GM06990 (cell line): Measurements from ENCODE around the gene ZNRD2.
"Not testable (repeated sequence)": the region's sequence is repeated elsewhere in the genome, so short reads cannot be mapped to it uniquely, and the experiment has no call there.

Experiments used
- DNase-seq: peaks from one replicate; pipeline ENCODE4 v3.0.0-alpha.2; 2011; ENCODE audit not compliant: insufficient read length; ENCODE audit errors: extremely low read depth
- H3K27me3 ChIP-seq: replicated peaks from 2 replicates; pipeline ENCODE4 v1.6.0; 2011; ENCODE audit warnings: low read length; ENCODE audit not compliant: control insufficient read depth, insufficient read depth
- H3K36me3 ChIP-seq: 2 replicates; pipeline ENCODE4 v1.5.1; 2011; ENCODE audit warnings: low read length; ENCODE audit not compliant: control insufficient read depth, insufficient read depth
- H3K4me3 ChIP-seq: replicated peaks from 2 replicates; pipeline ENCODE4 v1.5.1; 2011; ENCODE audit warnings: low read depth, mild to moderate bottlenecking, control low read depth, low read length
- CTCF ChIP-seq: IDR thresholded peaks from 2 replicates; pipeline ENCODE4 v1.5.1; 2011; ENCODE audit warnings: low read length, control low read depth, mild to moderate bottlenecking, inconsistent platforms; ENCODE audit not compliant: insufficient read depth, poor library complexity, severe bottlenecking

Gene ZNRD2

GRCh38 chr11:65569973-65570918, at the start of gene ZNRD2:
Gene ZNRD2, plus strand, starts transcription at chr11:65570477. Its CDS starts 15 bp downstream, at chr11:65570492.
- TF ChIP-seq CTCF: peak; percentile 65
- no peaks in the 10 kb centered on the region for H3K27me3 ChIP-seq
- H3K4me3 ChIP-seq: peak within 1 kb of the TSS; percentile 82
- H3K36me3 ChIP-seq: no peaks in the 10 kb centered on the region
- peak; percentile 99 for DNase-seq

GRCh38 chr11:65521777-65522521, 48.3 kb upstream of the ZNRD2 start:
- not testable (repeated sequence) for H3K36me3 ChIP-seq, H3K4me3 ChIP-seq, H3K27me3 ChIP-seq, DNase-seq

- peak overlapping the region; percentile 6; the same call in 1 of the 2 replicates for H3K4me3 ChIP-seq
- not testable (repeated sequence) for DNase-seq
Measured at GRCh38 chr11:65522718-65523630, 47.3 kb upstream of the ZNRD2 start.

GRCh38 chr11:65523631-65523968, 46.7 kb upstream of the ZNRD2 start:
- H3K27me3 ChIP-seq, H3K4me3 ChIP-seq: not testable (repeated sequence)

More at GRCh38 chr11:65522718-65523630, 47.3 kb upstream of the ZNRD2 start:
- not testable (repeated sequence) for H3K27me3 ChIP-seq, H3K36me3 ChIP-seq

GRCh38 chr11:65524014-65524740, 46.1 kb upstream of the ZNRD2 start:
- peaks cover 7% of the 10 kb centered on the region for H3K36me3 ChIP-seq
- H3K27me3 ChIP-seq: no peaks in the 10 kb centered on the region
- no peak for DNase-seq
- no peak for TF ChIP-seq CTCF
- peak overlapping the region; percentile 43 for H3K4me3 ChIP-seq

More at GRCh38 chr11:65523631-65523968, 46.7 kb upstream of the ZNRD2 start:
- not testable (repeated sequence) for H3K36me3 ChIP-seq, DNase-seq

- Histone ChIP-seq H3K36me3 (peaks cover 10% of the 10 kb centered on the region), H3K4me3 (peak within 1 kb of the TSS; percentile 67), H3K27me3 (no peaks in the 10 kb centered on the region)
- TF ChIP-seq CTCF: no peak
- DNase-seq: peak; percentile 74
Measured at GRCh38 chr11:65524741-65525545, 45.3 kb upstream of the ZNRD2 start, which contains the start of gene SCYL1. Gene SCYL1, plus strand, starts transcription at chr11:65525083. Its CDS starts 71 bp downstream, at chr11:65525154.
